CD14-positive monocyte (primary cell): ENCODE results near the gene KLF15. TPM values are rescaled to one million over a fixed set of nuclear protein-coding genes. Genes with fewer than 3 reads are reported as not detected.

Experiments
- DNase-seq, 3 donors: peaks; one replicate each; pipeline ENCODE4 v3.0.0-alpha.2; 2011 to 2022
- H2AFZ ChIP-seq: 2 replicates; pipeline ENCODE4 v1.6.0; 2012; ENCODE audit warnings: mild to moderate bottlenecking, low read depth, low read length, inconsistent platforms; ENCODE audit not compliant: insufficient read depth, poor library complexity, severe bottlenecking
- H3K27ac ChIP-seq, 2 donors: 1 replicate in 1 of 2; 2 replicates in 1 of 2; pipeline ENCODE4 v1.5.1; 2012 to 2013; ENCODE audit warnings: low read length in 2 of 2, control low read depth in 1 of 2, inconsistent platforms in 1 of 2, low read depth in 1 of 2, mild to moderate bottlenecking in 1 of 2
- H3K27me3 ChIP-seq, 2 donors: one replicate each; pipeline versions ENCODE4 v1.6.0 to v1.6.1; 2011 to 2013; ENCODE audit warnings: low read length in 2 of 2; ENCODE audit not compliant: control insufficient read depth in 2 of 2, insufficient read depth in 2 of 2
- H3K36me3 ChIP-seq, 2 donors: replicated peaks in 1 of 2; 1 replicate in 1 of 2; 2 replicates in 1 of 2; pipeline versions ENCODE4 v1.5.1 to v1.6.1; 2012 to 2013; ENCODE audit warnings: low read length in 2 of 2, control low read depth in 1 of 2, inconsistent platforms in 1 of 2, mild to moderate bottlenecking in 1 of 2; ENCODE audit not compliant: insufficient read depth in 2 of 2, control insufficient read depth in 1 of 2
- H3K4me1 ChIP-seq, 2 donors: 1 replicate in 1 of 2; 2 replicates in 1 of 2; pipeline versions ENCODE4 v1.5.1 to v1.6.1; 2012 to 2013; ENCODE audit warnings: low read length in 2 of 2, control low read depth in 1 of 2, inconsistent platforms in 1 of 2, mild to moderate bottlenecking in 1 of 2, moderate library complexity in 1 of 2; ENCODE audit not compliant: insufficient read depth in 2 of 2, control insufficient read depth in 1 of 2
- H3K4me2 ChIP-seq: replicated peaks from 2 replicates; pipeline ENCODE3; 2012; ENCODE audit warnings: low read length, moderate library complexity, mild to moderate bottlenecking; ENCODE audit not compliant: poor library complexity, severe bottlenecking; ENCODE audit errors: extremely low read depth
- H3K4me3 ChIP-seq, 3 experiments: fragments of 200-600 bp in 1 of 3; sonication (generic) in 1 of 3; replicated peaks in 1 of 3; 1 replicate in 2 of 3; 2 replicates in 1 of 3; pipeline ENCODE4 v1.5.1; 2011 to 2013; ENCODE audit warnings: low read length in 3 of 3, mild to moderate bottlenecking in 3 of 3, control low read depth in 2 of 3, low read depth in 2 of 3, inconsistent platforms in 1 of 3, moderate library complexity in 1 of 3
- H3K79me2 ChIP-seq: 2 replicates; pipeline ENCODE4 v1.6.0; 2012; ENCODE audit warnings: mild to moderate bottlenecking, control low read depth, inconsistent platforms, low read length, moderate library complexity; ENCODE audit not compliant: insufficient read depth
- H3K9ac ChIP-seq: 2 replicates; pipeline ENCODE4 v1.6.0; 2017; ENCODE audit warnings: low read length, mild to moderate bottlenecking; ENCODE audit not compliant: insufficient read depth, poor library complexity, severe bottlenecking
- H3K9me3 ChIP-seq, 2 donors: replicated peaks in 1 of 2; 1 replicate in 1 of 2; 2 replicates in 1 of 2; pipeline versions ENCODE4 v1.5.1 to v1.6.1; 2012 to 2013; ENCODE audit warnings: low read length in 2 of 2, control low read depth in 1 of 2; ENCODE audit not compliant: control insufficient read depth in 1 of 2, insufficient read depth in 1 of 2
- H4K20me1 ChIP-seq: 2 replicates; pipeline ENCODE4 v1.6.0; 2012; ENCODE audit warnings: mild to moderate bottlenecking, low read length, control low read depth, moderate library complexity; ENCODE audit not compliant: insufficient read depth
- H3K27ac Mint-ChIP-seq, 7 donors: one replicate each; pipeline ENCODE4 v1.8.0; 2020; ENCODE audit warnings: mild to moderate bottlenecking in 7 of 7, mixed read lengths in 7 of 7, moderate library complexity in 6 of 7, inconsistent platforms in 2 of 7
- H3K27me3 Mint-ChIP-seq, 3 donors: one replicate each; pipeline ENCODE4 v1.8.0; 2021 to 2022; ENCODE audit warnings: low read depth in 3 of 3, mild to moderate bottlenecking in 3 of 3, mixed read lengths in 3 of 3, moderate library complexity in 3 of 3, inconsistent platforms in 1 of 3
- H3K36me3 Mint-ChIP-seq, 2 donors: one replicate each; pipeline ENCODE4 v1.8.0; 2020; ENCODE audit warnings: mixed read lengths in 2 of 2, inconsistent platforms in 1 of 2, mild to moderate bottlenecking in 1 of 2
- H3K4me1 Mint-ChIP-seq: one replicate; pipeline ENCODE4 v1.8.0; 2020; ENCODE audit warnings: mild to moderate bottlenecking, mixed read lengths
- H3K4me3 Mint-ChIP-seq, 2 donors: one replicate each; pipeline ENCODE4 v1.8.0; 2020; ENCODE audit warnings: mild to moderate bottlenecking in 2 of 2, mixed read lengths in 2 of 2, moderate library complexity in 1 of 2
- H3K9me3 Mint-ChIP-seq, 7 donors: one replicate each; pipeline ENCODE4 v1.8.0; 2020 to 2022; ENCODE audit warnings: mixed read lengths in 7 of 7, mild to moderate bottlenecking in 6 of 7, moderate library complexity in 6 of 7, inconsistent platforms in 2 of 7
- WGBS: methylation state at CpG from one replicate; pipeline ENCODE4 v1.1.5; 2013; ENCODE audit warnings: missing lambda C conversion rate; ENCODE audit not compliant: insufficient coverage; 5-methylcytosine and 5-hydroxymethylcytosine counted together
- intact Hi-C, 2 donors: fragments of 100-400 bp; cut with micrococcal nuclease; formaldehyde crosslinking; loops; one replicate each; pipeline versions ENCODE4 v1.15.0 to v1.15.1; 2023
- polyA plus RNA-seq, 3 donors: library from polyadenylated mRNA; depleted of rRNA in 1 of 3; unstranded in 2 of 3; stranded (reverse) in 1 of 3; fragments of 300-500 nt in 2 of 3; fragments of >200 nt in 1 of 3; fragmentation: Illumina TruSeq in 2 of 3; gene quantifications; 1 replicate in 2 of 3; 2 replicates in 1 of 3; pipeline ENCODE4 v1.2.3, GENCODE V29; 2012 to 2021
- TF ChIP-seq, protein P1 (sequence below): fragments of 200-600 bp; IDR thresholded peaks from one replicate; pipeline ENCODE4 v1.8.0; 2022; ENCODE audit warnings: antibody characterized with exemption, mild to moderate bottlenecking

The KLF15 gene
- polyA plus RNA-seq, 3 donors, result not detected

DNA sequence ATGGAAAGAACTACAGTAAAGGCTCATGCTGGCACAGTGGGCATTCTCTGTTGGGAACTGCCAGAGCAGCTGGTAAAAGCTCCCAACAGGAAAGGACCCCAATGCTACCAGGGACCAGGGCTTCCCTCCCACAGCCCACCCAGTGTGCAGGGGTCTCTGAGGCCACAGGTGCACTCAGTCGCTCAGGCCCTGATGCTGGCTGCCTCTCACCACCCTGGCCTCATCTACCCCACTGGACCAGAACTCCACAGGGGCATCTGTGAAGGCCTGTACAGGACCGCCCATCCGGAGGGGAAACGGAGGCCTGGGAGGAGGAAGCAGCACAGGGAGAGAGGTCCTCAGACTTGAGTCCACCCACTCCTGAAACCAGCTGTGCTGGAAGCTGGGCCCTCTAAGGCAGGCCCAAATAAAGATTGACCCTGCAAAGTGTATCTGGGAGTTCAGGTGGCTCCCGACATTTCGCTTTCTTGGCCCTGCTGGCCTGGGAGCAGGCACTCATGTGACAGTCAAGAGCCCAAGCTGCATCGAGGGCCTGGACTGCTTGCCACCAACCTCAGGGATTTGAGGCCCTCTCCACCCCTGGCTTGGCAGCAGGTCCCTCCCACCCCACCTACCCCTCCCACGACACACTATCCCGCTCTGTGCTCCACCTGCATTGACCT is 12.7 kb downstream of the KLF15 start:
- Histone ChIP-seq H3K27me3 (no peaks in the 10 kb centered on the region), H3K4me1 (no peaks in the 10 kb centered on the region), H3K4me3 (no peak overlapping the region), H3K9ac (no peak overlapping the region), H3K4me2 (no peak overlapping the region), H3K79me2 (no peaks in the 10 kb centered on the region), H3K27ac (no peak overlapping the region), H3K36me3 (no peaks in the 10 kb centered on the region), H2AFZ (no peak overlapping the region), H3K9me3 (no peaks in the 10 kb centered on the region), H4K20me1 (no peaks in the 10 kb centered on the region)
- WGBS, result 92% methylated on average over 8 of the region's 9 CpGs
- intact Hi-C loops, result no loop called here
- H3K9me3 Mint-ChIP-seq, result peaks cover 0 to 2% (median 0%) of the 10 kb centered on the region in 7 donors
- H3K4me3 Mint-ChIP-seq, result no peak overlapping the region
- no peak for DNase-seq
- H3K4me1 Mint-ChIP-seq, result no peaks in the 10 kb centered on the region
- no peaks in the 10 kb centered on the region for H3K36me3 Mint-ChIP-seq
- H3K27me3 Mint-ChIP-seq, result peaks cover 3 to 10% (median 5%) of the 10 kb centered on the region in 3 donors
- TF ChIP-seq, protein P1, sequence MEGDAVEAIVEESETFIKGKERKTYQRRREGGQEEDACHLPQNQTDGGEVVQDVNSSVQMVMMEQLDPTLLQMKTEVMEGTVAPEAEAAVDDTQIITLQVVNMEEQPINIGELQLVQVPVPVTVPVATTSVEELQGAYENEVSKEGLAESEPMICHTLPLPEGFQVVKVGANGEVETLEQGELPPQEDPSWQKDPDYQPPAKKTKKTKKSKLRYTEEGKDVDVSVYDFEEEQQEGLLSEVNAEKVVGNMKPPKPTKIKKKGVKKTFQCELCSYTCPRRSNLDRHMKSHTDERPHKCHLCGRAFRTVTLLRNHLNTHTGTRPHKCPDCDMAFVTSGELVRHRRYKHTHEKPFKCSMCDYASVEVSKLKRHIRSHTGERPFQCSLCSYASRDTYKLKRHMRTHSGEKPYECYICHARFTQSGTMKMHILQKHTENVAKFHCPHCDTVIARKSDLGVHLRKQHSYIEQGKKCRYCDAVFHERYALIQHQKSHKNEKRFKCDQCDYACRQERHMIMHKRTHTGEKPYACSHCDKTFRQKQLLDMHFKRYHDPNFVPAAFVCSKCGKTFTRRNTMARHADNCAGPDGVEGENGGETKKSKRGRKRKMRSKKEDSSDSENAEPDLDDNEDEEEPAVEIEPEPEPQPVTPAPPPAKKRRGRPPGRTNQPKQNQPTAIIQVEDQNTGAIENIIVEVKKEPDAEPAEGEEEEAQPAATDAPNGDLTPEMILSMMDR, result no peak
- no peak overlapping the region for H3K27ac Mint-ChIP-seq

DNA sequence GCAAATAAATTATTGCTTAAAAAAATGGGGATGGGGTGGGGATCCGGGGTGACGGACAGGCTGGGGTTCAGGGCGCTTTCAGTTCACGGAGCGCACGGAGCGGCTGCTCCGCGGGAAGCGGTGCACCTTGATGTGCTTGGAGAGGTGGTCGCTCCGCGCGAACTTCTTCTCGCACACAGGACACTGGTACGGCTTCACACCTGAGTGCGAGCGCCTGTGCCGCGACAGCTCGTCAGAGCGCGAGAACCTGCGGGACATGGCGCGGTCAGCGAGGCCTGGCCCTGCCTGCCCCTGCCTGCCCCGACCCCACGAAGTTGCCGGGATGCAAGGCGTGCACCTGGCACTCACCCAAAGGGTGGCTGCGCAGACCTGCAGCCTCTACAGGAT is 13.6 kb downstream of the KLF15 start:
- intact Hi-C loops, result no loop called here
- Histone ChIP-seq H3K9ac (no peak overlapping the region), H3K27me3 (no peaks in the 10 kb centered on the region), H3K4me1 (no peaks in the 10 kb centered on the region), H3K4me3 (no peak overlapping the region), H4K20me1 (no peaks in the 10 kb centered on the region), H3K4me2 (no peak overlapping the region), H2AFZ (no peak overlapping the region), H3K36me3 (no peaks in the 10 kb centered on the region), H3K9me3 (no peaks in the 10 kb centered on the region), H3K27ac (no peak overlapping the region), H3K79me2 (no peaks in the 10 kb centered on the region)
- 94% methylated on average over 32 of the region's 32 CpGs for WGBS
- no peaks in the 10 kb centered on the region for H3K36me3 Mint-ChIP-seq
- H3K27me3 Mint-ChIP-seq, result peaks cover 2 to 14% (median 5%) of the 10 kb centered on the region in 3 donors
- H3K4me3 Mint-ChIP-seq, result no peak overlapping the region
- H3K9me3 Mint-ChIP-seq, result peaks cover 0 to 2% (median 0%) of the 10 kb centered on the region in 7 donors
- H3K27ac Mint-ChIP-seq, result no peak overlapping the region
- TF ChIP-seq, protein P1, result no peak
- H3K4me1 Mint-ChIP-seq, result no peaks in the 10 kb centered on the region
- no peak for DNase-seq
